HT-29 (cell line): ENCODE data around the gene IMMP2L. TPM values are rescaled to one million over a fixed set of nuclear protein-coding genes. Genes with fewer than 3 reads are reported as not detected.
"Not testable (repeated sequence)": the region's sequence is repeated elsewhere in the genome, so short reads cannot be mapped to it uniquely, and the experiment has no call there.

Experiments
- DNase-seq: peaks from one replicate; pipeline ENCODE4 v3.0.0-alpha.2; 2015; ENCODE audit warnings: low spot score
- total RNA-seq: library from RNA; depleted of rRNA; stranded (reverse); fragments of >200 nt; shearing (Covaris generic); gene quantifications from 2 replicates; pipeline ENCODE4 v1.2.3, GENCODE V29; 2014

The IMMP2L gene
- total RNA-seq, 1 experiment from 2014 or later: 8.2 TPM

- no peak for DNase-seq
These were observed 101.6 kb downstream of the IMMP2L start for GRCh38 chr7:111460695-111461094.

DNA sequence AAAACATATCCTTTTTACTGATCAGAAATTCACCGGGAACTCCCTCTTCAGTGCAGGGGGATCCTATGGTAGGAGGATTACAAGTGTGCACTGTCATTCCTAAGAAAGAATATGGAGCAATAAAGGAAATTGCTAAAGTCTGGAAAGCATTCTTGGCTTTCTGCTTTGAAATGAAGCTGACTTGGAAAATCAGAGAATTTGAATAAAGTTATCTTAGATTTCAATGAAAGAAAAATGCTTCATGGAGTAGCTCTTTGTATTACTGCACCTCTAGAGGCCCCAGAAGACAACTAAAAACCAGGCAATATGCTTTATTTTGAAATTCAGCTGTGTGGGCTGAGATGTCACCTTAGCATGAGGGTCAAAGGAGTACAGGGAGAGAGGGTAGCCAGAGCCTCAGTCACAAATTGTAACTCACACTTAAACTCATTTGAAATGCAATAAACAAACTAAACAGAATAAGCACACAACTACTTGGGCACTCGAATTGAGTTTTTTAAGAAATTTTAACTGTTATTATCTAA is 102.5 kb downstream of the IMMP2L start:
- DNase-seq: no peak

DNA sequence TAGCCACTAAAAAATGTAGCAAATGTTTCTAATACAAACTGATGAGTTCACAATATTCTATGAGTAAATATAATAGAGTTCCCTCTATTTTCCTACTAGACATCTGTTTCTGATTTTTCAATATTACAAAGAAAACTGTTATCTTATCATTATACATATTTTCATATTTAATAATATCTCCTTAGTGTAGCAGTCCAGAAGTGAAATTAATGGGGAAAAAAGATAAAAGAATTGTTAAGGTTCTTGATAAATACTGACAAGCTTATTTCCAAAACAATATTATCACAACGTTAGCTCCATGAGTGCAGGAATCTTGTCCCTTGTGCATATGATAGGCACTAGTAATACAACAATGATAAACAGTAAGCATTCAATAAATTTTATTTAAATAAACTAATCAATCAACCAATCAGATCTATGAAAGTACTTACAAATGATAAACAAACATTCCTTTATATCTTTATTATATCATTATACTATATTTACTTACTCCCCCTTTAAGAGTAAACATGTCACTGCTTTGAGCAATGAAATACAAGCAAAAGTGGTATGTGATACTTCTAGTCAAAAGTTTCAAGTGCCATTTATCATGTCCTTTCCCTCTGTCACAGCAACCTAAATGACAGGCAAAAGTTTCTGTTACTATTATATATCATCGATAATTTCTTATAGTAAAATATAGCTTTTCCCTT is 103.1 kb downstream of the IMMP2L start:
- DNase-seq: no peak

GRCh38 chr7:111450705-111451104 is 111.6 kb downstream of the IMMP2L start:
- not testable (repeated sequence) for DNase-seq

- not testable (repeated sequence) for DNase-seq
These were observed 114.8 kb downstream of the IMMP2L start for GRCh38 chr7:111447502-111447901.

DNA sequence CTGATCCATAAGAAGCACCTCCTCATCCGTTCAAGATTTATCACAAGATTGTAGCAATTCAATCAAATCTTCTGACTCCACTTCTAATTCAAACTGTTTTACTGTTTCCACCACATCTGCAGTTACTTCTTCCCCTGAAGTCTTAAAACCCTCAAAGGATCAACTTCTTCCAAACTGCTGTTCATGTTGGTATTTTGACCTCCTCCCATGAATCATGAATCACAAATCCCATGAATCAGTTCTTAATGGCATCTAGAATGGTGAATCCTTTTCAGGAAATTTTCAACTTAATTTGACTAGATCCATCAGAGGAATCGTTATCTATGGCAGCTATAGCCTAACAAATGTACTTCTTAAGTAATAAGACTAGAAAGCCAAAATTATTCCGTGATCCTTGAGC is 122.3 kb downstream of the IMMP2L start:
- no peak for DNase-seq

DNA sequence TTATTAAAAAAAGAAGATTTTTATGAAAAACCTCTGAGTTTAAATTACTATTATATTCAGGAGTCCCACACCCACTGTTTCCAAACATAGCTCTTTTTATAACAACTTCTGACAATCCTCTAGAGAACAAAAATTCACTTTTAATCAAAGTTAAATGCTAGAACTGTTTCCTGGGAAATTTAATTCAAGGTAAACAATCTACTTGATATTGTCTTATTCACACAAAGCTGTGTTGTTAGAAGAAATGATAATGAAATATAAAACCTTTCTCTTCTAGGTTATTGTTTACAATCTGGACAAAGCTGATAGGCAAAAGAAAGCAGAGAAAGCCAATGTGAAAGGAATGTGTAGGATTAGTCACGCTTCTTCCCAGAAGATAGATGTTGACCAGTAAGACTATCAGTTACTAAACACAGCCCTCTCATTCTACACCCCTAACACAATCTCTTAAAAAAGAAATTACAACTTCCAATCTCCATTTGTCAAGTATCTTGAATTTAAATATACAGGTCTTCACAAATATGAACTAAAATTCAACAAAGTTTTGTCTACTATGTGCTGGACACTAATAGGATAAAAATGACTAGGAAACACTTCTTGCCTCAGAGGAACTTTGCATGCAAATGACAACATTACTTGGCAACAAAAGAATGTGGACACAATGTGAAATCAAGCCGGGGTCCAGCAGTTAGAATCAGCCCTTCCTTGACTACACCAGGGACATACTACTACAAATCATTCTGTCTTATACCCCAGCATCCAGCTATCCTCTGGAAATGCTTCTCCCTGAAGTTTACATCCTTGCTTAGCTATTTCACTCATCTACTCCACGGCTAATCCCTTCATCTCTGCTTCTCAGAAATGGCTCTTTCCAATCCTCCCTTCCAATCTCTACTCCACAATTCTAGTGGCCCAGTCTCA is 123.7 kb downstream of the IMMP2L start:
- no peak for DNase-seq

DNA sequence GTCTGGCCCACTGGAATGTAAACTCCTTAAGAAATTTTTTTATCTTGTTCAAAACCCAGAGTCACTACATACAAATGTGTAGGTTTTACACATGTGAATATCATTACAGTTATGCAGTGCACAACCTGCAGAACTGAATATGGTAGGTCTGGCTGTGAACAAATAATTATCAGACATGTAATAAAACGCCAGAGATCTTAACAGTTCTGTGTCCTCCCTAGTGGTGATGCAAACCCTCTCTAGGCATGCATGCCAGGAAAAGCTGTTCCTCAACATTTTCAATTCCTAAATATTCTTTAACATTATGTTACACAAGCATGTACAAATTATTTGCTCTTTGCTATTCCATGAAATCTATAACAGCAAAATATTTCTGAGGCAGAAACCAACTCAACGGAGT is 124.6 kb downstream of the IMMP2L start:
- DNase-seq: no peak

GRCh38 chr7:111436608-111437007 is 125.7 kb downstream of the IMMP2L start:
- DNase-seq: no peak

DNA sequence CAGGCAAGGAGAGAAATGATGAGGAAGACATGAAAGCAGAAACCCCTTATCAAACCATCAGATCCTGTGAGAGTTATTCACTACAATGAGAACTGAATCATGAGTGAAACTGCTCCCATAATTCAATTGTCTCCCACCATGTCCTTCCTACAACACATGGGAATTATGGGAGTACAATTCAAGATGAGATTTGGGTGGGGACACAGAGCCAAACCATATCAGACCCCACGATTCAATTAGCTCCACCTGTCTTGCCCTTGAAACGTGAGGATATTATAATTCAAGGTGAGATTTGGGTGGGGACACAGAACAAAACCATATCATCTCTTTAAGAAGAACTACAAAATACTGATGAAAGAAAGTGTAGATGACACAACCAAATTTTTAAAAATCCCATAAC is 128.9 kb downstream of the IMMP2L start:
- DNase-seq: no peak

GRCh38 chr7:111429781-111430180 is 132.5 kb downstream of the IMMP2L start:
- DNase-seq: no peak

GRCh38 chr7:111424768-111425167 is 137.5 kb downstream of the IMMP2L start:
- DNase-seq: no peak

DNA sequence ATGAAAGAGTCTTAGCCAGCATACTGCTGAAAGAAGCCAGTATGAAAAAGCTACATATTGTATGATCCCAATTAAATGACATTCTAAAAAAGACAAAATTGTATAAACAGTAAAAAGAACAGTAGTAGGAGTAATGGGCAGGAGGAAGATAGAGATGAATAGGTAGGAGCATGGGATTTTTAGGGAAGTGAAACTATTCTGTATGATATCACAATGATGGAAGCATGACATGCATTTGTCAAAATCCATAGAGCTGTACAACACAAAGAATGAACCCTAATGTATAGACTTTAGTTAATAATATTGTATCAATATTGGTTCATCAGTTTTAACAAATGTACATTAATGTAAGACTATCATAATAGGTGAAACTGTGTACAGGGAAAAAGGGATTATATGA is 147.9 kb downstream of the IMMP2L start:
- DNase-seq: no peak

GRCh38 chr7:111413739-111414138 is 148.6 kb downstream of the IMMP2L start:
- DNase-seq: no peak

DNA sequence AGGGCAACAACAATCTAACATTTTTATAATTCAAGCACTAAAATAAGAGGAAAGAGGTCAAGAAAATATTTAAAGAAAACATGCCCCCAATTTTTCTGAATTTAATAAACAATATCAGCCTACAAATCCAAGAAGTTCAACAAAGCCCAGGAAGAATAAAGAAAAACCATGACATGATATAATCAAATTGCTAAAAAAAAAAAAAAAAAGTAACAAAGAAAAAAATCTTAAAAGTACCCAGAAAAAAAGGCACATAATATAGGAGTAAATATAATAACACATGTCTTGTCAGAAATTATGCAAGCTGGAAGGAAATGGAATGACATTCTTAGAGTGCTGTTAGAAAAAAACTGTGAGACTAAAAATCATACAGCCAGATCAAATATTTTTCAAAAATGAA is 151.4 kb downstream of the IMMP2L start:
- DNase-seq: no peak

DNA sequence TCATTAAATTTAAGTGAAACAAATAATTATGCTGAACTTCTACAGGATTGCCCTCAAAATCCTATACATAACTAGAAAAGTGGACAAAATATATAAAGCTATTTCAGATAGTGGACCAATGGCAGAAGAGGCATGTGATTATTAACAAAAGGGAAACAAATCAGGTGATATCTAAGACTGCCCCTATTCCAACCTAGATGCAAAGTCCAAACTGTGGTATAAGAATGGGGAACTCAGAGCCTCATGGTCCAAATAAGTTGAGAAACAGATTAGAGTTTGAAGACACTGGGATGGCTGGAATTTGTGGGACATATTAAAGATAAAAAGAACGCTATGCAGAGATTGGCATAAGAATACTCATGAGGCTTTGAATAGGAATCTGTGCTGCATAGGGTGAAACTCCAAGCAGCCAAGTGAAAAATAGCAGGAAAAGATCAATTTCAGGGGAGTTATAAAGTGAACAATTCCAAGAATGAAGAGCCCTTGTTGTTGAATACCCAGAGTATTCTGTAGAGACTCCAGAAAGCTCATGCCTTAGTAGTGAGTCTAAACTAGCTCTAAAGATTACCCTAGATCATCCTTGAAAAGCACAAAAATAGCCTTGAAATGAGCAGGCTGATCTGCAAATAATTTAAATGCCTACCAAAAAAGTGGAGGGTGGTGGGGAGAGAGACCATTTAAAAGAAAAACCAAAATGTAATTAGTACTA is 152.4 kb downstream of the IMMP2L start:
- DNase-seq: no peak

- DNase-seq: no peak
These were observed 153.6 kb downstream of the IMMP2L start for GRCh38 chr7:111408724-111409123.

DNA sequence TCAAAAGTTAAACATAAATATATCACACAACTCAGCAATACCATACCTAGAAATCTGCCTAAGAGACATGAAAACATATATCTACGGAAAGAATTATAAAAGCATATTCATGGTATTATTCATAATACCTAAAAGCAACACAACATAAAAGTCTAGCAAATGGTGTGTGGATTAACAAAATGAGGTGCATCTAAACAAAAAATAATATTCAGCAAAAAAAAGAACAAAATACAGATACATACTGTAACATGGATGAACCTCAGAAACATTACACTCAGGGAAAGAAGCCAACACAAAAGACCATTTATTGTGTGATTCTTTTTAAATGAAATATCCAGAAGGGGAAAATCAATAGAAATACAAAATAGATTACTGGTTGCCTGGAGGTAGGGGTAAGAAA is 155.0 kb downstream of the IMMP2L start:
- no peak for DNase-seq

GRCh38 chr7:111405621-111406020 is 156.7 kb downstream of the IMMP2L start:
- no peak for DNase-seq

- DNase-seq: no peak
These were observed 160.8 kb downstream of the IMMP2L start for GRCh38 chr7:111401516-111401915.

DNA sequence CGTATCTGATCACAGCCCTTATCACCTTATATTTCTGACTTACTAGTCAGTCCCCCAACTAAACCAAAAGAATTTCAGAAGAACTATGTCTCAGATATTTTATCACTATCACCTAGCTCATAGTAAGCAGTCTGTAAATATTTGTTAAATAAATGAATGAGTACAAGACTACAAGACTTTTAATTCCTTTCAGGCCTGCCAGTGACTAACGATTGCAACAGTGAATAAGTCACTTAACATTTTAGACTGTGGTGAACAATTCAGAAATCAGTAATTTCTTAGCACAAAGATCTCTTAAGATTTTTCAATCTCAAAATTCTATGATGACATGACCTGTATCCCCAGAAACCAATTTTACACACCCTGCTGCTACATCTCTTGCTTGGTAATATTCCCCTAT is 162.2 kb downstream of the IMMP2L start:
- DNase-seq: no peak

- DNase-seq: no peak
These were observed 167.4 kb downstream of the IMMP2L start for GRCh38 chr7:111394891-111395290.
